A673 (cell line): Measurements from ENCODE around the gene WASF1. TPM values are rescaled to one million over a fixed set of nuclear protein-coding genes. Genes with fewer than 3 reads are reported as not detected.

Source experiments
- BruUV-seq: library from RNA; stranded (reverse); fragments of 400-500 nt; replicated peaks from 2 replicates; lab custom pipeline; 2021; lab: Mats Ljungman, UMichigan
- CTCF ChIA-PET: fragments of 300-600 bp; sonication (Branson Sonifier 250); formaldehyde crosslinking; loops from one replicate; lab custom pipeline; 2022; ENCODE audit warnings: antibody characterized with exemption; lab: Charles Lee
- POLR2A ChIA-PET: fragments of 300-600 bp; sonication (Branson Sonifier 250); formaldehyde crosslinking; loops from one replicate; lab custom pipeline; 2022; ENCODE audit warnings: antibody characterized with exemption; ENCODE audit not compliant: low non-redundant PET; lab: Charles Lee
- DNase-seq: peaks from one replicate; pipeline ENCODE4 v3.0.0-alpha.2; 2015; ENCODE audit warnings: low spot score
- H3K27ac ChIP-seq: fragments of 200-600 bp; sonication (generic); 2 replicates; pipeline ENCODE4 v1.5.1; 2016; ENCODE audit warnings: mixed run types, low read depth, mild to moderate bottlenecking, mixed read lengths, antibody characterized with exemption, low read length; ENCODE audit not compliant: poor library complexity, severe bottlenecking
- H3K27me3 ChIP-seq: fragments of 200-600 bp; sonication (generic); replicated peaks from 2 replicates; pipeline ENCODE4 v1.6.1; 2017; ENCODE audit warnings: mixed run types, low read depth, mild to moderate bottlenecking, mixed read lengths, antibody characterized with exemption, low read length; ENCODE audit not compliant: insufficient read depth, poor library complexity
- H3K36me3 ChIP-seq: fragments of 200-600 bp; sonication (generic); 2 replicates; pipeline ENCODE4 v1.6.1; 2016; ENCODE audit warnings: mixed run types, mild to moderate bottlenecking, mixed read lengths, antibody characterized with exemption, low read length; ENCODE audit not compliant: insufficient read depth, poor library complexity, severe bottlenecking
- H3K4me1 ChIP-seq: fragments of 200-600 bp; sonication (generic); 2 replicates; pipeline ENCODE4 v1.6.1; 2017; ENCODE audit warnings: mixed run types, mild to moderate bottlenecking, mixed read lengths, antibody characterized with exemption, low read length; ENCODE audit not compliant: insufficient read depth, poor library complexity, severe bottlenecking
- H3K4me3 ChIP-seq: fragments of 200-600 bp; sonication (generic); 2 replicates; pipeline ENCODE4 v1.5.1; 2016; ENCODE audit warnings: low read depth, mixed run types, mild to moderate bottlenecking, mixed read lengths, low read length; ENCODE audit not compliant: poor library complexity, severe bottlenecking
- H3K9me3 ChIP-seq: fragments of 200-600 bp; sonication (generic); 2 replicates; pipeline ENCODE4 v1.6.1; 2016; ENCODE audit warnings: mixed run types, low read depth, mild to moderate bottlenecking, mixed read lengths, antibody characterized with exemption, low read length; ENCODE audit not compliant: poor library complexity, severe bottlenecking
- CTCF ChIP-seq: fragments of 300-800, 200-600 bp; sonication (generic); conservative IDR thresholded peaks from 2 replicates; pipeline ENCODE4 v1.5.1; 2017; ENCODE audit warnings: low read depth, mild to moderate bottlenecking, antibody characterized with exemption, low read length, moderate library complexity, mixed read lengths
- EZH2 ChIP-seq: fragments of 200-600 bp; sonication (generic); IDR thresholded peaks from 2 replicates; pipeline ENCODE4 v1.6.1; 2017; ENCODE audit warnings: borderline replicate concordance, low read depth, mild to moderate bottlenecking, mixed read lengths, antibody characterized with exemption, low read length; ENCODE audit not compliant: poor library complexity, severe bottlenecking
- intact Hi-C: fragments of 100-400 bp; cut with micrococcal nuclease; formaldehyde crosslinking; loops from one replicate; pipeline ENCODE4 v1.10.0; 2022; ENCODE audit not compliant: unreplicated experiment
- total RNA-seq: library from RNA; stranded (reverse); gene quantifications from 2 replicates; pipeline ENCODE4 v1.2.3, GENCODE V29; 2021

WASF1 gene
- total RNA-seq, 1 experiment from 2014 or later, result 159 TPM

- ChIA-PET POLR2A (no interaction called here), CTCF (no interaction called here)
- H3K4me1 ChIP-seq, result no peaks in the 10 kb centered on the region
- no peak overlapping the region for H3K27ac ChIP-seq
- no peak for DNase-seq
- no peak for TF ChIP-seq CTCF
- TF ChIP-seq EZH2, result no peak
- H3K9me3 ChIP-seq, result peaks cover 14% of the 10 kb centered on the region
- no TSS peak for BruUV-seq
- no peaks in the 10 kb centered on the region for H3K27me3 ChIP-seq
- H3K4me3 ChIP-seq, result no peak overlapping the region
- H3K36me3 ChIP-seq, result peaks cover 26% of the 10 kb centered on the region
- intact Hi-C loops, result no loop called here
These were observed 21.0 kb downstream of the WASF1 start for GRCh38 chr6:110158479-110158878.

- intact Hi-C loops, result no loop called here
- CTCF ChIA-PET, result no interaction called here
- no TSS peak for BruUV-seq
These were observed 31.6 kb downstream of the WASF1 start for GRCh38 chr6:110147870-110148269.

GRCh38 chr6:110140650-110141049 lies 38.8 kb downstream of the WASF1 start:
- peaks cover 24% of the 10 kb centered on the region for H3K9me3 ChIP-seq
- no peaks in the 10 kb centered on the region for H3K27me3 ChIP-seq
- peak; percentile 30 for DNase-seq
- ChIA-PET POLR2A (no interaction called here), CTCF (no interaction called here)
- BruUV-seq, result no TSS peak
- intact Hi-C loops, result no loop called here
- H3K4me3 ChIP-seq, result no peak overlapping the region
- no peaks in the 10 kb centered on the region for H3K4me1 ChIP-seq
- no peak for TF ChIP-seq EZH2
- TF ChIP-seq CTCF, result no peak
- H3K27ac ChIP-seq, result peak overlapping the region; percentile 31
- H3K36me3 ChIP-seq, result peaks cover 27% of the 10 kb centered on the region

More at GRCh38 chr6:110147870-110148269, 31.6 kb downstream of the WASF1 start:
- Histone ChIP-seq H3K27me3 (no peaks in the 10 kb centered on the region), H3K27ac (no peak overlapping the region), H3K9me3 (peaks cover 3% of the 10 kb centered on the region), H3K4me3 (no peak overlapping the region), H3K4me1 (no peaks in the 10 kb centered on the region), H3K36me3 (peaks cover 12% of the 10 kb centered on the region)
- TF ChIP-seq CTCF (no peak), EZH2 (no peak)
- no peak for DNase-seq
- POLR2A ChIA-PET, result no interaction called here
